Stimulated activated CD4-positive, alpha-beta T cell treated with anti-CD3 and anti-CD28 coated beads, TNF-alpha, amount 100 ng/mL, for 24 hours (primary cell): ENCODE results near the gene METTL25B.

Source experiments
- DNase-seq, 3 experiments: peaks; one replicate each; pipeline ENCODE4 v3.0.0-alpha.2; 2020; ENCODE audit warnings: low read depth in 3 of 3

The METTL25B gene

DNA sequence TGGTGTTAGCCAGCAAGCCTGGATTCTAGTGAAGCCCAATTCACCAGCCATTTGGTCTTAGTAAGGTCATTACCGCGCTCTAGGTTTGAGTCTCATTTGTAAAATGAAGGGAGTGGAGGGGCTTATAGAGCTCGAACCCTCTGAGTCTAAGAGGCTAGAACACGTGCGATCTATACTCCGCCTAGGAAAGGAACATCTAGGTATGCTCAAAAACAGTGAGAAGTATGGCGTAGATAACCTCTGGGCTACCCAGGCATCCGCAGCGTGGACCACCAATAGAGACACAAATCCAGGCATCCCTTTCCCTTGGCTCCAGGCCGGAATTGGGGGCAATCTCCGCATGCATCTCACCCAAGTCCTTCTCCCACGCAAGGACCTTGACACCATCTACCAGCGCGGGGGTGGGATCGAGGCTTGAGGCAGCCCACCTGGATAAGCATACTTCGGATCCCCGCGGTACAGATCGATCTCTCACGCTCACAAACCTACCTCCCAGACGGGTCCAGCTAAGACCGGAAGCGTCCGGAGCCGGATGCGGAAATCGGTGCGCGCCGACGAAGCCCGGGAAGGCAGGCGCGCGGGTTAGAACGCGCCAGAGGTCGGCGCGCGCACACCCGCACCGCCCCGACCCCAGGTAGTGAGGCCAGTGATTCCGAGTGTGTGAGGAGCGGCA, at the start of gene METTL25B:
Gene METTL25B (plus strand): TSS at position 544 of the 673 bp plus-strand sequence. CDS start 636 bp downstream, outside the sequence.
- peak; percentile 62 to 83 (median 70) for DNase-seq

DNA sequence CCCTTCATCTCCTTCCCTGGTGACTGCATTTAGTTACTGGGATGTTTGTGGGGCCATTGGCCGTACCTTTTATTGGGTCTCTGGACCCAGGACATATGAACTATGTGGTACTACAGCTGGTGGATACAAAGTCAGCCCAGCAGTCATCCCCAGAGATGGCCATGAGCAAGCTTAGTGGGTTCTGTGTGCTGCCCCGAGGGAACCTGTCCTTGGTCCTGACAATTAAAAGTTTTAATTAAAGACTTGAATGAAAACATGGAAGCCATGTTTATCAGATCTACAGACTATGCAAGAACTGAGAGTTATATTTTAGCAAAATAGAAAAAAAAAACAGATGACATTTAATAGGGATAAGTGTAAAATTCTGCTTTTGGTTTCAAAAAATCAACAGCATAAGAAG, 48.2 kb upstream of the METTL25B start:
- no peak for DNase-seq

DNA sequence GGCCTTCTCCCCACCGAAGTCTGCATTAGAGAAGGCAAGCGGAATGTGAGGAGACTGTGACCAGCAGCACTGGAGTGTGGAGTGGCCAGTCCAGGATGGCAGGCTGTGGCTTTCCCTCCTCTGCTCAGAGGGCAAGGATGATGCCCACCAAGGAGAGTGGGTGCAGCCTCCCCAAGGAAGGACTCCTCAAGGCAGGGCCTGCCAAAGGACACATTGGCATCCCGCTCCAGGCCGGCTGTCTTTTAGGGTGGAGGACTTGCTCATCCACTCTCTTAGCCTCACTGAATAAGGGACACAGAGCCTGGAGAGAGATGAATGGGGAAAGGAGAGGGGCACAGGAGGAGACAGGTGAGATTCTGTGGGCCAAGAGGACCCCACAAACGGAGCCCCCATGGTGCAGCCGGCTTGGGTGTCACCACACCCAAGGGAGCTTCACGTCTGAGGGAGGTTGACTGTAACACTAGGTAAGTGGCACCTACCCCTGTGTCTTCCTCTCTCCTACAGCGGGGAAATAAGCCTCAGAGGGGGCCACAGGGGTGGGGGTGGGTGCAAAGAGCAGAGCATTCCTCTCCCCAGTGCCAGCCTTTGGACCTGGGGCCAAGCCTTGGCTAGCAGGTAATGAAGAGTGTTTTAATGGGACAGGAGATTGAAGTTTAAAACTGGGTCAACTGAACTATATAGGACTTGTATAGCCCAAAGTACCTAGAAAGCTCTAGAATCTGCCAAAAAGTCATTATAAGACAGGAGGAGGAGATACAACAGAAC, 46.9 kb upstream of the METTL25B start:
- DNase-seq, result no peak

DNA sequence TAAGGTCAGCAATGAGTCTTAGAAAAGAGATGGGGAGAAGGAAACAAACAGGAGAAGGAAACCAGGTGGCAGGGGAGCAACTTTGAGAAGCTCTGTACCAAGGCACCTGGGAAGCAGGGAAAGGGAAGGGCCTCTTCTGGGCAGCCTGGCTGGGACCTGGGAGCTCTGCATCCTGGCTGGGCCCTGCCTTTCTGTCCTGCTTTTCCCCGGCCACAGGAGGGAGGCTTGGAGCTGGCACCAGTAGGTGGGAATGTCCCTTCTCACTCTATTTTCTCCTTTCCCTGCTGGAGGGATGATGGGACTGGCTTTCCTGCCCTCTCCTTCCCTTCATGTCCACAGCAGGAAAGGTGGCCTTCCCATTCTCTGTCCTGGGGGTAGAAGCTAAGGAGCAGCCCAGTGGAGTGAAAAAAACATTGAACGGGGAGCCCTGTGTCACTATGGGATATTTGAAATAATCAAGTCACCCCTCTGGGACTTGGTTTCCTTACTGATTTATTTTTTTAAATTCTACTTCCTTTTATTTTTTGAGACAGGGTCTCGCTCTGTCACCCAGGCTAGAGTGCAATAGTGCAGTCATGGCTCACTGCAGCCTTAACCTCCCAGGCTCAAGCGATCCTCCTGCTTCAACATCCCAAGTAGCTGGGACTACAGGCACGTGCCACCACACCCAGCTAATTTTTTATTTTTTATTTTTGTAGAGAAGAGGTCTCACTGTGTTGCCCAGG, 45.9 kb upstream of the METTL25B start:
- no peak for DNase-seq

DNA sequence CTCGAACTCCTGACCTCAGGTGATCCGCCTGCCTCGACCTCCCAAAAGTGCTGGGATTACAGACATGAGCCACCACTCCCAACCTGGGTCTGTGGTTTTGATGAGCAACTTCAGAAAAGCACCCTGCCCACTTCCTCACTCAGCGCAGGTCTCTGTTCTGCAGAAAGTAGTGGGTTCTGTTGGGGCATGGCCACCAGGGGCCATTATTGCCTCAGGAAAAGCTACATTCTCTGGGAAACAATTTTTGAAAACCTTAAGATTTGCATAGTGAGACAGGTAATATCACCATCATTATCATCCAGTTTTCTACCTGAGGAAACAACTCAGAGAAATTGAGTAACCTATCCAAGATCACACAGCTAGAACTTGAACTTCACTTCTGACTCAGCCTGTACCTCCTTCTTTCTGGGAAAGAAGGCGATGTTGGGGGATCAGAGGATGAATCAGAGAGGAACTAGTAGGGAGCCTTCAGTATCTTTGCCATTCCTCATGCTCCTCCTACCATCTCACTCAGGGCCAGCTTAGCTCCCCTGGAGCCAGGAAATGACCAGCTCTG, 44.0 kb upstream of the METTL25B start:
- no peak for DNase-seq

DNA sequence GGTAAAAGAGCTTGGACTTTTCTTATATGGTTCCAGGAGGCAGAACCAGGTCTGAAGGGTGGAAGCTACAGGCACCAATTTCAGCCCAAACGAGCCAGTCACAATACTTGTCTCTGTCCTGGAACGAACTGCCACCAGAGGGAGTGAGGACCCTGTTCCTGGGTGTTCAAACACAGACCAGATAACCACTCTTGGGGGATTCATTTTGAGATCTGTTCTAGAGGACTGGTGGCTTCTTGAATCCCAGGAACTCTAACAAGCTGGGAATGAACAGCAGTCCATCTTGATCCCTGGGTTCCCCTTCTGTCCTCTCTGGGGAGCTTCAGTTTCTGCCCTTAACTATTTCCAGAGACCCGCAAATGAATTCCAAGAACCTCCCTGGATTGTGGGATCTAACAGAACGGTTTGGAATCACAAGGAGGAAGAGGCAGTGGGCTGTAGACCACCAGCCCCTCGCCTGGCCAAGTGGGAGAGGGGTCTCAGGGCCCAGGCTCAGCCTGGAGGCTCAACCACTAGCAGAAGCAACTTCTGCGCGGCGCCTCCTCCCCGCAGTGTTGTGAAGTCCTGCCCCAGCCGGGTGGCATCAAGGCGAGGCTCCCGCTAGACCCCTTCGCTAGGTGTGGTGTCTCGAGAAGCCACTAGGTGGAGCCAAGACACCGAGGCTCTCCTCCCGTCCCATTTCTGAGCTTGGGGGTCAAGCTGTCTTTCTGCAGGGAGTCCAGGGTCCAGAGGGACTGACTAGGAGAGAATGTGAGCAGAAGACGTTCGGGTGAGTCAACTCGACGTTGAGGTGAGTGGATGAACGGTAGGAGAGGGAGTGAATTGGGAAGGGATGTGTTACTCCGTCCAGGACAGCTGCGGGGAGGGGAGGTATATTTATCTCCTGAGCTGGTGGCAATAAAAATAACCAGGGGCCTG, 39.0 kb upstream of the METTL25B start:
- DNase-seq, result peak; percentile 48 to 72 (median 60)

DNA sequence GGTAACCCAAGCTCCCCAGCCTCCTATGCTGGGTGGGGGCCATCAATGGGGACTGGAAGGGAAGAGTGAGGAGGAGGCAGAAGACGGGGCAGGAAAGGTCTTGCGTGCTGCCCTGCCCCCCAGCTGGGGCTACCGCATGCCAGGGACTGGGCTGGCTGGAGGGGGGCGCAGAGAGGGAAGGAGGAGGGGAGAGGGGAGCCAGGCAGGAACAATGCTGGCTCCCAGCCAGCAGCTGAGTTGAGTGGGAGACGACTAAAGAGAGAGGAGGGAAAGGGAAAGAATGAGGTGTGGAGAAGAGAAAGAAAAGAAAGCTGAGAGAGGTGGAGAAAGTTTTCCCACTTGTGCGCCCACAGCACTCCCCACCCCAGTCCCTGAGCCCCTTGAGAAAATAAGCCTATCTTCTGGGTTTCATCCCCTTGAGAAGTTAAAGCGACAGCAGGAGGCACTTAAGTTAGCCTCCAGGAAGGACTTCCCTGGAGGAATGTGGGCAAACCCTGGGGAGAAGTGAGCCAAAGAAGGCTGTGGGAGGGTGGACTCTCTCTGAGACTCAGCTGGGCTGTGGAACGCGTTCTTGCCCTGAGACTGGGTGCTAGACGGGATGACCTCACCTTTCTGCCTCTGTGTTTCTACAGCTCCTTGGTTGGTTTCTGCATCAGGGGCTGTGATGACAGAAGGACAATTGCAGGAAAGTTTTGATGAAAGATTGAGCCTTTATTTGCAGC, 38.2 kb upstream of the METTL25B start:
- no peak for DNase-seq

DNA sequence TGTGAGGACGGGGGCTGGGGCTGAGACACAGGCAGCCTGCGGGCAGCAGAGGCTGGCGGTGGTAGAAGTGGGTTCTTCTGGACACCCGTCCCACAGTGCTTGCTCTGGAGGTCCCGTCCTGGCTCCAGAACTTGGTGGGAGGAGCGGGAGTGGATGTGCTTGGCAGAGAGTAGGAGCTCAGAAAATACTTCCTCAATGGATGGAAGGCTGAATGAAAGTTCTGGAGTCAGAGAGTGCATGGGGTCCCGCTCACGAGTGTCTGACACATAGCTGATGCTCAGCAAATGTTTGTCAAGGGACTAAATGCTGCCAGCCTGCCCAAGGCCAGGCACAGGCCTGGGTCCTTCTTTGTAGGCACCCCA, 37.6 kb upstream of the METTL25B start:
- DNase-seq, result no peak

DNA sequence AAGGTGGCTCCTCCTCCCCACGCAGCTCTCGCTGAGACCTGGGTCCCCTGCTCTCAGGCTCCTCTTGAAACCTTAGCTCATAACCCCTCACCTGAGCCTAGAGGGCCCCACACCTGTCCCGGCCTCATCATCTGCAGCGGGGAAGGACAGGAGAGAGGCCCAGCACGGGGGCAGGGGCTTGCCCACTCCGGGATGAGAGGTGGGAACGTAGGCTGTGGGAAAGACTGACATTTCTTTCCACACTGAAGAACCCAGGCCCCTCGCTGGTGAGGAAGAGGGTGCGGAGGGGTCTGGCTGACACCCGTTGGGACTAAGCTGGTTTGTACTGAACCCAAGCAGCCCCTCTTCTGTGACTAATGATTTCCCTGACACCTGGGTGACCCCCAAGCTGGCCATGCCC, 37.1 kb upstream of the METTL25B start:
- no peak for DNase-seq

DNA sequence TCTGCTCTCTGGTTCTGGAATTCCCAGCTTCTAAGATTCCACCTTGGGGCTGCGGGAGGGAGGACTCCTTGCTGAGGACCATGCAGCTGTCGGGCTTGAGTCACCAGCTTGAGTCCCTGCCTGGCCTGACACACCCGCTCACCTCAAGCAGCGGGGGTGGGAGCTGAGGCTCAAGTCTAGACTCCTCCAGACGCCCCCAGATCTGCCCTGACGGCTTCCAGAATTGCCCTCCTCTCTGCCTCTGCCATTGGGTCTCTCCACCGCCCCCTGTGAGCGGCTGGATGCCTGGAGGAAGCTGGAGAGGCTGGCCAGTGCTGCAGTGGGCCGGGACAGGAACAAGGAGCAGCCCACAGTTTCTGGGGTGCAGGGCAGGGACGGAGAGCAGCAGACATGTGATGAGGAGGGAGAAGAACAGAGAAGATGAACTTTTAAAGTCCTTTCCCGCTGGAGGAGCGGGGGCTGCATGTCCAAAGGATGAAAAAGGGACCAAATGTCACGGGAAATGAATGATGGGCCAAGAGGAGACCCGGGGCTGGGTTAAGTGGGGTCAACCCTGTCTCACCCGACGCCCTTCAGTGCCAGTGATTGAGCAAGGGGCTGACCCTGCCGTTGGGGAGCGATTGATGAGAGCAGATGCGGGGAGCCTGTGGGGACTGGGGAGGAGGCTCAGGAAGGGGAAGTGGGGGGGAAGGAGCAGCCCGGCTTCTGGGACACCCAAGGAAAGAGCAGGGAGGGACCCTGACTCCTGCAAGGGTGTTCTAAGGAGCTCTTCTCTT, 36.4 kb upstream of the METTL25B start:
- no peak for DNase-seq

DNA sequence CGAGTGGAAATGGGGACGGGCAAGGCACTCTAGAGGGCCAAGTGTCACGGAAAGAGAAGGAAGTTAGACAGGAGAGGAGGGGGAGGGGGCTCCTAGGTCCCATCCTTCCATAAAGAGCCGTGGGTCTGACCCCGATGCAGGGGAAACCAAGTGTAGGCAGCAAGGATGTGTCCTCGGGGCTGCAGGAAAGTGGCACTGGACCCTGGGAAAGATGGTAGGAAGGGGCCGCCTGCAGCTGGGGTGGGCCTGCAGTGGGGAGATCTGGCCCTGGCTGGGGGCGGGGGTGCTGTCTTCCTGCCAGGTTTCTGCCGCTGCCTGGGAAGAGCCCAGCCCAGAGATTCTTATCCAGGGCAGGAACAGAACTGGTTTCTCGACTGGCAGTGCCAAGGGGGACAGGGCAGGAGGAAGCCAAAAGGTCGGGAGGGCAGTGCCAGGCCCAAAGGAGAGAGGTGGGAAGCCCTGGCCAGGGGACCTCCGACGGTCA, 35.8 kb upstream of the METTL25B start:
- DNase-seq, result no peak

DNA sequence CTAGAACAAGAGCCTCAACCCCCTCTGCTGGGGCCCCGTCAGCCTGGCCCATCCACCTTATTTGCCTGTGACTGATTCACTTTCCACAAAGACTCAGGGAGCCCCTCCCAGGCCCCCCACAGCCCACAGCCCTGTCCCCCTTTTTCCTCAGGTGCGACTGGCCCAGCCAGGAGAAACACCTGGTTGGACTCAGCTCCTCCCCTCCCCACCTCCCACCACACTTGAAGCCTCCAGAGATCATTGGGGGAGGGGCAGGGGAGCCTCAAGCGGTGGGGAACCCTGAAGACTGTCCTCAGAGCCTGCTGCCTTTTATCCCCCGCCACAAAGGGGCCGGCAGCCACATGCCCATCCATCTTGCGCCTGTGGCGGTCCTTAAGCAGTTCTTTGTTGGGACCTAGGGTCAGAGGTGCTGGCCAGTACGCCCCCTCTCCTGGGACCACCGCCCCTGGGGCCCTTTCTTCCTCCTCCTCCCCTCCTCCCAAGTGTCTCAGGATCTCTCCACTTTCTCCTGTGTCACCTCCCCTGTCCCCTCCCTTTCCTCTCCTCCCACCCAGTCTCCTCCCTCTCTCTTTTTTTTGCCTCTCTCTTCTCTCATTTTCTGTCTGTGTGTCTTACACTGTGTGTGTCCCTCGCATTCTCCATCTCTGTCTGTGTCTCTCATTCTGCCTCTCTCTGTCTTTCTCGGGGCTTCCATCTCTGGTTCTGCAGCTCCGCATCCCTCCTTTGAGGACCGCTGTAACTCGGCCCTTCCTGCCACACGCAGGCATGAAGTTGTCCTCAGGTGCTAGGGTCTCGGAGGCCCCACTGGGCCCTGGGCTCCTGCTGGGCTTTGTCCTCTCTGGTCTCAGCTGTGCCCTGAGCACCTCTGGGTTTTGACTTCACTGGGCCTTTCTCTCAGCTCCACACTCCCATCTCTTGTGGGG, 35.1 kb upstream of the METTL25B start:
- DNase-seq, result no peak

DNA sequence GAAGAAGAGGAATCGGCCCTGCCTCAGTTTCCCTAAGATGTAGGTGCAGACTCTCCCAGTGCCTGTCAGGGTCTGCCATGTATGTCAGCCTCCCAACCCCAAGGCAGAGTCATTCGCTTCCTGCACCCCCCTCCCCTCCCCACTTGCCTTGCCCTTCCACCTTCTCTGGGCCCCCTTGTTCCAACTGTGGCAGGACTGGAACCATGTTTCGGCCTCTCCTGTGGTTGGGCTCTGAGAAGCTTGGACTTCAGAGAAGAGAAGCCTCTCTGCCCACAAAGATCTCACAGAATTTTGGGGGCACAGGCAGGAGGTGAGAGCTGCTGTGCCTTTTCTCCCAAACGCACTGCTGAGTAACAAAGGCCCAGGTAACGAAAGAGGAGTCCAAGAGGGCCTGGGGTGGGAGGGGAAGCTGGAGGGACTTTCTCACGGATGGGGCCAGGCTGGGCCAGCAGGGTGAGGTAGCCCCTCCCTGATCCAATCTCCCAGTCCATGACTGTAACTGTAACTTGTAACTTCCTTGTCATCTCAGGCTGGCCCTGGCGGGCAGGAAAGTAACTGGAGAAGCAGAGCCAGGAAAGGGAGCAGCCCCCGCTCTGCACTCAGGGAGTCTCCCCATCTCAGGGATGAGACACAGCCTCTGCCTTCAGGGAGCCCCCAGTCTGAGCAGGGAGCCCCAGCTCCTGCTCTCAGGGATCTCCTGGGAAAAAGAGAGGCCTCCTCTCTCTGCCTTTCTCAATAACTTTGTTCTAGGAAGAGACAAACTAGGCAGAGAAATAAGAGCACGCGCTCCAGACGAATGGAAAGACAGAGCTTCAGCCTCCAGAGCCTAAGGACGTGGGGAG, 34.2 kb upstream of the METTL25B start:
- DNase-seq, result no peak

DNA sequence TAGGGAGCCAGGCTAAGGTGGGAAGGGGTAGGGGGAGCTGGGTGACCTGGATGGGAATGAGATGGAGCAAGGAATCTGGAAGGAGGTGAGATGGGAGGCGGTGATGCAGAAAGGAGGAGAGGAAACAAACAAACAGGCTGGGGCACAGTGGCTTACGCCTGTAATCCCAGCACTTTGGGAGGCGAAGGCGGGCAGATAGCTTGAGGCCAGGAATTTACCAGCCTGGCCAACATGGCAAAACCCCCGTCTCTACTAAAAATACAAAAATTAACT, 33.6 kb upstream of the METTL25B start:
- no peak for DNase-seq

DNA sequence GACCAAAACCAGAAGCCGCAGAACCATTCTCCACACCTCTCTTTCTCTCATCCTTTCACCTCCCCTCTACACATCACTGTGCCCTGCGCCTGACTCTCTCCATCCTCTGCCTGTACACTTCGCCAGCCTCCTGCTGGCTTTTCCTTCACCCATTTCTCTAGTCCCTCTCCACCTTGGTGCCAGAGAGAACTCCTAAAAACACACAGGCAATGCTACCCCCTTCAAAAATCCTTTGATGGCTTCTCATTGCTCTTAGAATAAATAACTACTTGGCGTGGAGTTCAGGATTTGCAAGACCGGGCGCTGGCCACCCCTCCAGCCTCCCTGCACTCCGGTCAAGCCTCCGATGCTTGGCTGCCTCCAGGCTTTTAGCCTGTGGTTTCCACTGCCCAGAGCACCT, 31.5 kb upstream of the METTL25B start:
- DNase-seq, result no peak

DNA sequence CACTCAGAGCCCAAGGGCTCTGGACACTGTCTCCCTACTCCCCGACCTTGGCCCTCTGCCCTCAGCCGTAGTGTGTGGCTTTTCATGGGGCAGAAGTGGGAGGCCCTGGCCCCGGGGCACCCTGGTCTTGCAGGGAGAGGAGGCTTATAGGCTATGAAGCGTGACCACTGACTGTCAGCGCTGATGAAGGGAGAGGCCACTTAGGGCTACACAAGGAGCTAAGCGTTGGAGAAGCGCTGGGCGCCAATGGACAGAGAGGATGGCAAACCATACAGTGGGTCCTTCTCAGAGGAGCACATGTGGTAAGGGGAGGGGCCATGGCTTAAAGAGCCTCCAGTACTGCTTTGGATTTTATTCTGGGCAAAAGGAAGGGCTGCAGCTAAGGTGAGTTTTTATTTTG, 30.8 kb upstream of the METTL25B start:
- DNase-seq, result no peak

DNA sequence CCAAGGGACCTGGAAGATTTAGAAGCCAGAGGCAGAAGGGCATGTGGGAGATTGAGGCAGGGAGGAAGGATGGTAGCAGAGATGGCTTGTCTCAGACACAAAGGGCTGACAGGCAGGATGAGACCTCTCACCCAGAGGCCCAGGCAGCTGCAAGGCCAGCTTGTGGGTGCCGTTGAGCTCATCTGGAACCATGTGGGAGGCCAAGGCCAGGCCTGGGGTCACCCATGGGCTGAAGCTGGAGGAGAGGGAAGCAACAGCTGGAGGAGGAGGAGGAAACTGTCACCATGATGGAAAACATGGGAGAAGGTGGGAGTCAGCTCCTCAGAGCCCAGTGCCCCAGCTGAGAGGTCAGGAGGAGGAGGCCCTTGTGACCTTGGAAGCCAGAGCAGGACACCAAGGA, 29.3 kb upstream of the METTL25B start:
- DNase-seq, result no peak
